Astrocyte of the cerebellum (primary cell): Measurements from ENCODE around the gene ACTA2.
A peak's percentile ranks its signal among the peaks of the same experiment; 100 is the strongest.

Experiments
- DNase-seq: peaks from one replicate; pipeline ENCODE4 v3.0.0-alpha.2; 2011; ENCODE audit warnings: low read depth
- H3K4me3 ChIP-seq: 2 replicates; pipeline ENCODE4 v1.5.1; 2011; ENCODE audit warnings: mild to moderate bottlenecking, low read depth, low read length, moderate library complexity
- CTCF ChIP-seq: IDR thresholded peaks from 2 replicates; pipeline ENCODE4 v1.5.1; 2012; ENCODE audit warnings: low read length, low read depth, moderate library complexity, mild to moderate bottlenecking; ENCODE audit errors: missing control alignments
- in situ Hi-C: cut with HindIII; loops from 2 replicates; pipeline ENCODE4 v1.10.0; 2017; ENCODE audit warnings: low sequenced_read_pairs

The ACTA2 gene

GRCh38 chr10:88989423-88989822 lies 36.9 kb upstream of the ACTA2 start:
- no peak for DNase-seq
- in situ Hi-C loops: no loop called here
- peak overlapping the region; percentile 79 for H3K4me3 ChIP-seq
- TF ChIP-seq CTCF: no peak

GRCh38 chr10:88987840-88988239 lies 35.3 kb upstream of the ACTA2 start:
- DNase-seq: no peak
- in situ Hi-C loops: no loop called here
- no peak overlapping the region for H3K4me3 ChIP-seq
- TF ChIP-seq CTCF: no peak

- in situ Hi-C loops: no loop called here
- DNase-seq: peak; percentile 62
Observed at GRCh38 chr10:88987243-88987725, 34.7 kb upstream of the ACTA2 start.

GRCh38 chr10:88986549-88987242 lies 34.1 kb upstream of the ACTA2 start:
- in situ Hi-C loops: no loop called here
- TF ChIP-seq CTCF: peak; percentile 63
- H3K4me3 ChIP-seq: no peak overlapping the region
- DNase-seq: no peak

More at GRCh38 chr10:88987243-88987725, 34.7 kb upstream of the ACTA2 start:
- H3K4me3 ChIP-seq: no peak overlapping the region
- TF ChIP-seq CTCF: no peak

- DNase-seq: no peak
- in situ Hi-C loops: no loop called here
- TF ChIP-seq CTCF: no peak
- no peak overlapping the region for H3K4me3 ChIP-seq
Observed at GRCh38 chr10:88984525-88984924, 32.0 kb upstream of the ACTA2 start.

GRCh38 chr10:88983939-88984338 lies 31.4 kb upstream of the ACTA2 start:
- no peak for TF ChIP-seq CTCF
- H3K4me3 ChIP-seq: no peak overlapping the region
- in situ Hi-C loops: no loop called here
- no peak for DNase-seq
